Panc1 (cell line): Measurements from ENCODE around the gene RFX8. TPM values are rescaled to one million over a fixed set of nuclear protein-coding genes. Genes with fewer than 3 reads are reported as not detected.

Source experiments
- ATAC-seq: fragments of 200-7000 bp; cut with Tn5 transposase; 2 replicates; pipeline ENCODE4 v1.9.1; 2020; ENCODE audit warnings: mild to moderate bottlenecking, moderate library complexity
- BruUV-seq: library from RNA; stranded (reverse); fragments of 400-500 nt; replicated peaks from 2 replicates; lab custom pipeline; 2021; lab: Mats Ljungman, UMichigan
- CTCF ChIA-PET: fragments of 300-600 bp; sonication (Branson Sonifier 250); formaldehyde crosslinking; loops from one replicate; lab custom pipeline; 2022; ENCODE audit warnings: antibody characterized with exemption; lab: Charles Lee
- POLR2A ChIA-PET: fragments of 300-600 bp; sonication (Branson Sonifier 250); formaldehyde crosslinking; loops from one replicate; lab custom pipeline; 2022; ENCODE audit warnings: antibody characterized with exemption; lab: Charles Lee
- DNase-seq: peaks from one replicate; pipeline ENCODE4 v3.0.0-alpha.2; 2010; ENCODE audit warnings: low read depth, low spot score
- H3K27ac ChIP-seq: 2 replicates; pipeline ENCODE4 v1.5.1; 2011; ENCODE audit warnings: mild to moderate bottlenecking, low read length, inconsistent platforms
- H3K27me3 ChIP-seq: fragments of 200-500 bp; sonication (Bioruptor generic); 2 replicates; pipeline ENCODE4 v1.6.0; 2014; ENCODE audit warnings: low read length, inconsistent platforms; ENCODE audit not compliant: control insufficient read depth, insufficient read depth
- H3K36me3 ChIP-seq: fragments of 200-500 bp; sonication (Bioruptor generic); 2 replicates; pipeline ENCODE4 v1.5.1; 2014; ENCODE audit warnings: inconsistent platforms, mild to moderate bottlenecking, low read length, moderate library complexity; ENCODE audit not compliant: control insufficient read depth, insufficient read depth
- H3K4me1 ChIP-seq: 2 replicates; pipeline ENCODE4 v1.5.1; 2011; ENCODE audit warnings: inconsistent platforms, mild to moderate bottlenecking, low read length, moderate library complexity; ENCODE audit not compliant: control insufficient read depth, insufficient read depth
- H3K4me3 ChIP-seq, 2 experiments: 2 replicates each; pipeline ENCODE4 v1.5.1; 2011 to 2012; ENCODE audit warnings: low read depth in 2 of 2, low read length in 2 of 2, mild to moderate bottlenecking in 2 of 2, inconsistent platforms in 1 of 2, moderate library complexity in 1 of 2
- H3K9me3 ChIP-seq: fragments of 200-500 bp; sonication (Bioruptor generic); 2 replicates; pipeline ENCODE4 v1.5.1; 2014; ENCODE audit warnings: low read depth, mild to moderate bottlenecking, inconsistent platforms, low read length, moderate library complexity; ENCODE audit not compliant: control insufficient read depth, insufficient read depth
- POLR2AphosphoS5 ChIP-seq: IDR thresholded peaks from 2 replicates; pipeline ENCODE4 v1.6.1; 2012; ENCODE audit warnings: mild to moderate bottlenecking, low read depth, low read length, moderate library complexity
- SIN3A ChIP-seq: IDR thresholded peaks from 2 replicates; pipeline ENCODE4 v1.6.1; 2012; ENCODE audit warnings: low read depth, mild to moderate bottlenecking, low read length, moderate library complexity, borderline replicate concordance; ENCODE audit not compliant: insufficient read depth
- TCF7L2 ChIP-seq: IDR thresholded peaks from 2 replicates; pipeline ENCODE4 v1.6.1; 2011; ENCODE audit warnings: mild to moderate bottlenecking, low read depth, low read length, inconsistent platforms
- in situ Hi-C: cut with HindIII; loops from 2 replicates; pipeline ENCODE4 v1.10.0; 2016; ENCODE audit warnings: low sequenced_read_pairs, low pct_unique_long_range_greater_than_20kb
- intact Hi-C: fragments of 100-400 bp; cut with micrococcal nuclease; formaldehyde crosslinking; loops from one replicate; pipeline ENCODE4 v1.10.0; 2022; ENCODE audit not compliant: unreplicated experiment
- total RNA-seq: library from RNA; stranded (reverse); gene quantifications from one replicate; pipeline ENCODE4 v1.2.1, GENCODE V29; 2021; ENCODE audit not compliant: unreplicated experiment
- TF ChIP-seq, protein P1 (sequence below): fragments of 450-650 bp; IDR thresholded peaks from 2 replicates; pipeline ENCODE4 v1.5.1; 2017; ENCODE audit warnings: mild to moderate bottlenecking
- TF ChIP-seq, protein P2 (sequence below), 2 experiments: IDR thresholded peaks; 2 replicates each; pipeline ENCODE4 v1.6.1; 2011 to 2012; ENCODE audit warnings: low read depth in 2 of 2, control low read depth in 1 of 2, low read length in 1 of 2, mild to moderate bottlenecking in 1 of 2, moderate library complexity in 1 of 2; ENCODE audit not compliant: insufficient read depth in 1 of 2

Gene RFX8
- total RNA-seq, 1 experiment from 2014 or later: not detected

DNA sequence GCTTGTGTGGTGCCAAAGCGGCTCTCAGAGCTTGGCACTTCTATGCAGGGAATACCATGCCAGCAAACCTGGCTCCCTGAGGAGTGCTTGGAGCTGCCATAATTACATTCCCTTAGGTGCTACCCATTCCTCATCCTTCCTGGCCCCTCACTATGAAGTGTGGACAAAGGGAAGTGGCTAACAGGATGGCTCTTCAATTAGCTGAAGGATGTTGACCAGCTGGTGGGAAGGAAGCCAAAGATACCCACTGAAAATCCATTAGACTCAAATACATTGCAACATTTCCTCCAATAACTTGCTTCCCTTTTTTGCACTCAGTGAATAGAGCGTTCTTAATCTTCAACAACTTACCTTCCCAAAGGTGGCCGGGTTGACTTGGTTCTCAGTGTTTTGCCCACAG lies 8.5 kb downstream of the RFX8 start:
- no peak for TF ChIP-seq TCF7L2
- TF ChIP-seq, protein P1, sequence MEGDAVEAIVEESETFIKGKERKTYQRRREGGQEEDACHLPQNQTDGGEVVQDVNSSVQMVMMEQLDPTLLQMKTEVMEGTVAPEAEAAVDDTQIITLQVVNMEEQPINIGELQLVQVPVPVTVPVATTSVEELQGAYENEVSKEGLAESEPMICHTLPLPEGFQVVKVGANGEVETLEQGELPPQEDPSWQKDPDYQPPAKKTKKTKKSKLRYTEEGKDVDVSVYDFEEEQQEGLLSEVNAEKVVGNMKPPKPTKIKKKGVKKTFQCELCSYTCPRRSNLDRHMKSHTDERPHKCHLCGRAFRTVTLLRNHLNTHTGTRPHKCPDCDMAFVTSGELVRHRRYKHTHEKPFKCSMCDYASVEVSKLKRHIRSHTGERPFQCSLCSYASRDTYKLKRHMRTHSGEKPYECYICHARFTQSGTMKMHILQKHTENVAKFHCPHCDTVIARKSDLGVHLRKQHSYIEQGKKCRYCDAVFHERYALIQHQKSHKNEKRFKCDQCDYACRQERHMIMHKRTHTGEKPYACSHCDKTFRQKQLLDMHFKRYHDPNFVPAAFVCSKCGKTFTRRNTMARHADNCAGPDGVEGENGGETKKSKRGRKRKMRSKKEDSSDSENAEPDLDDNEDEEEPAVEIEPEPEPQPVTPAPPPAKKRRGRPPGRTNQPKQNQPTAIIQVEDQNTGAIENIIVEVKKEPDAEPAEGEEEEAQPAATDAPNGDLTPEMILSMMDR: no peak
- Histone ChIP-seq H3K27ac (no peak overlapping the region), H3K4me3 (no peak overlapping the region), H3K36me3 (no peaks in the 10 kb centered on the region), H3K4me1 (no peaks in the 10 kb centered on the region), H3K9me3 (no peaks in the 10 kb centered on the region), H3K27me3 (no peaks in the 10 kb centered on the region; the same call in 1 of the 2 replicates)
- CTCF ChIA-PET: no interaction called here
- no TSS peak for BruUV-seq
- in situ Hi-C loops (no loop called here), intact Hi-C loops (no loop called here)
- ATAC-seq (no peak), DNase-seq (no peak)
- POLR2A ChIA-PET: no interaction called here

DNA sequence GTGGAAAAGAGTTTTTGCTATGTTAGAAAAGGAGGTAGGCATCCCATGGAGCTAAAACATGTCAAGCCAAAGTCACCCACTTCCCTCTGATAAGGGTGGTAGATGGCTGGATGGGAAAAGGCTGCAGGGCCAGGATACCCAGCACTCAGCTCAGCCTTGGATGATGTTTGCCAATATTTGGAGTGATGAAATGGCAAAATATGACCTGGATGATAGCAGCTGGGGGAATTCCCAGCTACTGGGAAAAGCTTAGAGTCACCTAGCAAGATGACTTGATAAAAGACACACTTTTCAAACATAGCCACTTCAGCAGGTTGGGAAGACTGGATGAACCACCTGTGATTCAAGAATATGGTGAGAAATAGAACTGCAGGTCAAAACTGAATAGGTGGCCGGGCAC lies 10.1 kb downstream of the RFX8 start:
- DNase-seq (no peak), ATAC-seq (no peak)
- in situ Hi-C loops: no loop called here
- BruUV-seq: no TSS peak
- CTCF ChIA-PET: no interaction called here
- no peak overlapping the region for H3K4me3 ChIP-seq
- TF ChIP-seq, protein P1: no peak
- TF ChIP-seq SIN3A (no peak), POLR2AphosphoS5 (no peak), TCF7L2 (no peak)
- TF ChIP-seq, protein P2, sequence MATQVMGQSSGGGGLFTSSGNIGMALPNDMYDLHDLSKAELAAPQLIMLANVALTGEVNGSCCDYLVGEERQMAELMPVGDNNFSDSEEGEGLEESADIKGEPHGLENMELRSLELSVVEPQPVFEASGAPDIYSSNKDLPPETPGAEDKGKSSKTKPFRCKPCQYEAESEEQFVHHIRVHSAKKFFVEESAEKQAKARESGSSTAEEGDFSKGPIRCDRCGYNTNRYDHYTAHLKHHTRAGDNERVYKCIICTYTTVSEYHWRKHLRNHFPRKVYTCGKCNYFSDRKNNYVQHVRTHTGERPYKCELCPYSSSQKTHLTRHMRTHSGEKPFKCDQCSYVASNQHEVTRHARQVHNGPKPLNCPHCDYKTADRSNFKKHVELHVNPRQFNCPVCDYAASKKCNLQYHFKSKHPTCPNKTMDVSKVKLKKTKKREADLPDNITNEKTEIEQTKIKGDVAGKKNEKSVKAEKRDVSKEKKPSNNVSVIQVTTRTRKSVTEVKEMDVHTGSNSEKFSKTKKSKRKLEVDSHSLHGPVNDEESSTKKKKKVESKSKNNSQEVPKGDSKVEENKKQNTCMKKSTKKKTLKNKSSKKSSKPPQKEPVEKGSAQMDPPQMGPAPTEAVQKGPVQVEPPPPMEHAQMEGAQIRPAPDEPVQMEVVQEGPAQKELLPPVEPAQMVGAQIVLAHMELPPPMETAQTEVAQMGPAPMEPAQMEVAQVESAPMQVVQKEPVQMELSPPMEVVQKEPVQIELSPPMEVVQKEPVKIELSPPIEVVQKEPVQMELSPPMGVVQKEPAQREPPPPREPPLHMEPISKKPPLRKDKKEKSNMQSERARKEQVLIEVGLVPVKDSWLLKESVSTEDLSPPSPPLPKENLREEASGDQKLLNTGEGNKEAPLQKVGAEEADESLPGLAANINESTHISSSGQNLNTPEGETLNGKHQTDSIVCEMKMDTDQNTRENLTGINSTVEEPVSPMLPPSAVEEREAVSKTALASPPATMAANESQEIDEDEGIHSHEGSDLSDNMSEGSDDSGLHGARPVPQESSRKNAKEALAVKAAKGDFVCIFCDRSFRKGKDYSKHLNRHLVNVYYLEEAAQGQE (IDR thresholded peaks at IDR 0.05; ENCODE audit: insufficient read depth in 1 of 2, low read depth in 2 of 2, low read length in 1 of 2): no peak
- intact Hi-C loops: no loop called here
- H3K4me1 ChIP-seq: no peaks in the 10 kb centered on the region
- POLR2A ChIA-PET: no interaction called here
- no peaks in the 10 kb centered on the region; the same call in 1 of the 2 replicates for H3K27me3 ChIP-seq
- no peaks in the 10 kb centered on the region for H3K9me3 ChIP-seq
- no peak overlapping the region for H3K27ac ChIP-seq
- H3K36me3 ChIP-seq: no peaks in the 10 kb centered on the region
